GM21825 (cell line): Measurements from ENCODE around the gene BCL11A.

Source experiments
- ATAC-seq: cut with Tn5 transposase; IDR thresholded peaks from one replicate; pipeline ENCODE4 v1.9.1; 2021; ENCODE audit warnings: mild to moderate bottlenecking, moderate library complexity; ENCODE audit not compliant: unreplicated experiment

Gene BCL11A

GRCh38 chr2:60413069-60413813 is 140.2 kb downstream of the BCL11A start:
- no peak for ATAC-seq

- no peak for ATAC-seq
Observed at GRCh38 chr2:60412620-60413019, 140.8 kb downstream of the BCL11A start.

GRCh38 chr2:60412027-60412426 is 141.4 kb downstream of the BCL11A start:
- no peak for ATAC-seq

GRCh38 chr2:60411295-60411694 is 142.2 kb downstream of the BCL11A start:
- no peak for ATAC-seq

GRCh38 chr2:60410456-60411146 is 142.9 kb downstream of the BCL11A start:
- no peak for ATAC-seq

GRCh38 chr2:60409531-60409871 is 144.0 kb downstream of the BCL11A start:
- ATAC-seq, result no peak

GRCh38 chr2:60408811-60409530 is 144.5 kb downstream of the BCL11A start:
- ATAC-seq, result no peak

- no peak for ATAC-seq
Observed at GRCh38 chr2:60408207-60408606, 145.2 kb downstream of the BCL11A start.

GRCh38 chr2:60407398-60407797 is 146.1 kb downstream of the BCL11A start:
- no peak for ATAC-seq

- ATAC-seq, result no peak
Observed at GRCh38 chr2:60406192-60406591, 147.3 kb downstream of the BCL11A start.

GRCh38 chr2:60405271-60405919 is 148.1 kb downstream of the BCL11A start:
- ATAC-seq, result no peak
